HFF-Myc (cell line): ENCODE data around the gene SPECC1.
A peak's percentile ranks its signal among the peaks of the same experiment; 100 is the strongest.

Source experiments
- DNase-seq: peaks from one replicate; pipeline ENCODE4 v3.0.0-alpha.2; 2011; ENCODE audit warnings: low read depth; ENCODE audit errors: extremely low read depth
- H3K4me3 ChIP-seq: replicated peaks from 2 replicates; pipeline ENCODE4 v1.5.1; 2011; ENCODE audit warnings: low read depth, mild to moderate bottlenecking, control low read depth, low read length
- TF ChIP-seq, protein P1 (sequence below): IDR thresholded peaks from 2 replicates; pipeline ENCODE4 v1.5.1; 2012; ENCODE audit warnings: mild to moderate bottlenecking, low read depth, low read length, control low read depth; ENCODE audit errors: missing control alignments

SPECC1 gene

DNA sequence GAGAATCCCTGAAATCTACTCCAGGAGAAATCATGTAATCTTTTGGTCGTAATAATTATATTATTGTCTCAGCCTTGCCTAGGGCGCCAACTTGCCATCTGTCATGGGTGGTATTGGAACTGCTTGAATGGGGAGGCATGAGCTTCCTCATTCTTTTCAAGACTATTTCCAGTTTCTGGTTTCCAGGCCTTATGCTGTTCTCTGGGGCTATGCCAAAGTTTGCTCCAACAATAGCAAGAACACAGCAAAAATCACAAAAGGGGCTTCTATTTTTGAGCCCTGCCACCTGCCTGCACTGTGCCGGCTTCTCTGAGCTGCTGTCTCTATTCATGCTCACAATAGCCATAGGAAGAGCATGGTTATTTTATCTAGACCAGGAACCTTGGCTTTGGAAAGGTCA lies 111.7 kb downstream of the SPECC1 start:
- TF ChIP-seq, protein P1, sequence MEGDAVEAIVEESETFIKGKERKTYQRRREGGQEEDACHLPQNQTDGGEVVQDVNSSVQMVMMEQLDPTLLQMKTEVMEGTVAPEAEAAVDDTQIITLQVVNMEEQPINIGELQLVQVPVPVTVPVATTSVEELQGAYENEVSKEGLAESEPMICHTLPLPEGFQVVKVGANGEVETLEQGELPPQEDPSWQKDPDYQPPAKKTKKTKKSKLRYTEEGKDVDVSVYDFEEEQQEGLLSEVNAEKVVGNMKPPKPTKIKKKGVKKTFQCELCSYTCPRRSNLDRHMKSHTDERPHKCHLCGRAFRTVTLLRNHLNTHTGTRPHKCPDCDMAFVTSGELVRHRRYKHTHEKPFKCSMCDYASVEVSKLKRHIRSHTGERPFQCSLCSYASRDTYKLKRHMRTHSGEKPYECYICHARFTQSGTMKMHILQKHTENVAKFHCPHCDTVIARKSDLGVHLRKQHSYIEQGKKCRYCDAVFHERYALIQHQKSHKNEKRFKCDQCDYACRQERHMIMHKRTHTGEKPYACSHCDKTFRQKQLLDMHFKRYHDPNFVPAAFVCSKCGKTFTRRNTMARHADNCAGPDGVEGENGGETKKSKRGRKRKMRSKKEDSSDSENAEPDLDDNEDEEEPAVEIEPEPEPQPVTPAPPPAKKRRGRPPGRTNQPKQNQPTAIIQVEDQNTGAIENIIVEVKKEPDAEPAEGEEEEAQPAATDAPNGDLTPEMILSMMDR = no peak

DNA sequence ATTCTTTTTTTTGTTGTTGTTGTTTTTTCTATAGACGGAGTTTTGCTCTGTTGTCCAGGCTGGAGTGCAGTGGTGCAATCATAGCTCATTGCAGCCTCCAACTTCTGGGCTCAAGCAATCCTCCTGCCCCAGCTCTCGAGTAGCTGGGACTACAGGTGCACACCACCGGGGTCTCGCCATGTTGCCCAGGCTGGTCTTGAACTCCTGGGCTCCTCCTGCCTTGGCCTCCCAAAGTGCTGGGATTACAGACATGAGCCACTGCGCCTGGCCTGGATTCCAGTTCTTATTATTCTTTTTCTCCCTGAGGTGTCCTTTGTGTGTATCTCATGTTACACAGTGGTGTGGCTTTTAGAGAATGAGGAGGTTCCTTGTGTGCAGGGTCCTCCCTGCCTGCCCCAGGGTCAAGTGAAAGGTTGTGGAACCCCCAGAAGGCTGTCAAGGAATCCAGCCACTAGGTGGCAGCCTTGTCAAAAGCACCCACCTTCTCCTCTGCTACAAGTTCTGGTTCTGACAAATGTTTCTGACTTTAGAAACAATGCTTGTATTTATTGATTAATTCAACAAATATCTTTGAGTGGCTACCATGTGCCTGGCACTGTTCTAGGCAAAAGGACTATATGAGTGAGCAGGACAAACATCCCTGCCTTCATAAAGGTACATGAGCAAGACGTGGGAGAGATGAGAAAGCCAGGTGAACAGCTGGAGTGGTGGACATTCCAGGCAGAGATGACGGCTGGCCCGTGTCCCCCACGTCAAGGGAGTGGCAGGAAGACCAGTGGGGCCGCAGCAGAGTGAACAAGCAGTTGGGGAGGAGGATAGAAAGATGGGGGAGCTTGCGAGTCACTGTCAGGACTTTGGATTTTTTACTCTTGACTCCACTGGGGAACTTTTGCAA lies 112.4 kb downstream of the SPECC1 start:
- TF ChIP-seq, protein P1 = peak; percentile 93
- DNase-seq = peak; percentile 22
- H3K4me3 ChIP-seq = no peak overlapping the region

More for the DNA sequence above, 111.7 kb downstream of the SPECC1 start:
- H3K4me3 ChIP-seq = no peak overlapping the region
- no peak for DNase-seq

DNA sequence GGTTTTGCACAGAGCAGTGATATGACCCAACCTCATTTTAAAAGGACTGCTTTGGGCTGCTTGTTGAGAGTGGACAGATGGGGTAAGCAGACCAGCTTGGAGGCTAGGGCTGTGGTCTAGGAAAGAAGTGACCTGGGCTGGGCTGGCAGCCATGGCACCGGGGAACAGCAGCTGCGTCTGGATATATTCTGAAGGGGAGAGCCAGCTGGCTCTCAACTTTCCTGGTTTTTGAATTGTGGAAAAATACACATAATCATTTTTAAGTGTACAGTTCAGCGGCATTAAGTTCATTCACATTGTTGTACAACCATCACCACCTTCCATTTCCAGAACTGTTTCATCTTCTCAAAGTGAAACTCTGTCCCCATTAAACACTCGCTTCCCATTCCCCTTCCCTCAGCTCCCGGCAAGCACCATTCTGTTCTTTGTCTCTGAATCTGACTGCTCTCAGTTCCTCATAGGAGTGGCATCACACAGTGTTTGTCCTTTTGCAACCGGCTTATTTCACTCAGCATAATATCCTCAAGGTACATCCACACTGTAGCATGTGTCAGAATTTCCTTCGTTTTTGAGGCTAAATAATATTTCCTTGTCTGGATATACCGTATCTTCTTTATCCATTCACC lies 113.2 kb downstream of the SPECC1 start:
- TF ChIP-seq, protein P1 = no peak
- no peak for DNase-seq
- no peak overlapping the region for H3K4me3 ChIP-seq

DNA sequence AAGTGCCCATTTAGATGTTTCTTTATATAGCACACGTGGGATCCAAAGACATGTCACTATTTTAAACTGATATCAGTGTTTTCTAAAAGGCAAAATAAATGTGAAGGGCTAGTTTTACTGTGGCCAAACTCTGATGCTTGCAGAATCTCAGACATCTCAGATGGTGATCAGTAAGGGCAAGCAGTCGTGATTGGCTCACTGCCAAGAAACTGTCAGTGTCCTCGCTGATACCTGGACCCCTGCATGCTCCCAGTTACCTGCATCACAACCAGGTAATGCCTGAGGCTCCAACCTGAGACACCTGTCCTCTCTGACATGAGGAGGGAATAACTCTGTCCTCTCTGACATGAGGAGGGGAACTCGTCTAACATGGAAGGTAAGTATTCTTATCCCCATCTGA lies 114.0 kb downstream of the SPECC1 start:
- no peak for DNase-seq
- TF ChIP-seq, protein P1 = no peak
- no peak overlapping the region for H3K4me3 ChIP-seq

DNA sequence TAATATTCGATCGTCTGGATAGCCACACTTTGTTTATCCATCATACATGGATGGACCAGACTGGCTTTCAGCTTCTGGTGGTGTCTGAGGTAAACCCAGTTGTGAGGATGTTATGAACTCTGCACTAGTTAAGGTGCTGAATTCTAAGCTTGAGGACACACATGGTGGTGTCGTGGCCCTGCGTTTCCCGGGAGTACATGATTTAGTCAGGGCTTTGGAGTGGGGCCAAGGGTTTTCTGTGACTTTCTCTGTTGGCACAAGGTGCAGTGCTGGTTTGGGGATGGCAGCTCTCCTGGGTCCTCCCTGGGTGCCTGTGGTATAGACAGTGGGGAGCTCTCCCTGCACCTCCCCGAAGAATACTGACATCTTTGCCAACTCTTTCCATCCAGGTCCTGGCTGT lies 116.6 kb downstream of the SPECC1 start:
- no peak overlapping the region for H3K4me3 ChIP-seq
- TF ChIP-seq, protein P1 = no peak
- DNase-seq = no peak

DNA sequence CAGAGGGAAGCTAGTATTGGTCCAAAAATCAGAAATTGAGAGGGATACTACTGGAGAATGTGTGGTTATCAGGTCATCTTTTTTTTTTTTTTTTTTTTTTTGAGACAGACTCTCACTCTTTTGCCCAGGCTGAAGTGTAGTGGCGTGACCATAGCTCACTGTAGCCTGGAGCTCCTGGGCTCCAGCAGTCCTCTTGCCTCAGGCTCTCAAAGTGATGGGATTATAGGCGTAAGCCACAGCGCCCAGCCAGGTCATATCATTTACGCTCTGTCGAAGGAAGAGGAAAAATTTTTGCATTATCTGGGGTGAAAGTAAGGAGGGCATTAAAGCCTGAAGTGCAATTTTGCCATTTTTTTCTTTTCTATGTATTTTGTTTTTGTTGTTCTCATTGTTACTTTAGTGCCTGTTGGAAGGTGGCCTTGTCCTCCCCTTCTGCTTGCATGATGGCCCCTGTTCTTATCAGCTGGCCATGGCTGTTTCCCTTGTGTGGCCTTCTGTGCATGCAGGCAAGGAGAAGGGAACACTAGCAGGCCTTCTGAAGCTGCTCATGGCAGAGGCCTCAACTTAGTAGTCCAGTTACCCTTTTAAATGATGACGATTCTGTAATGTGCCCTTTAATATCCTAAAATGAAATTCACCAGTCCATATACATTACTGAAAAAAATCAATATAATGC lies 118.3 kb downstream of the SPECC1 start:
- H3K4me3 ChIP-seq = no peak overlapping the region
- TF ChIP-seq, protein P1 = no peak
- no peak for DNase-seq
